HG02938 (cell line): ENCODE measurements around the gene KIF1A.

Source experiments
- ATAC-seq: cut with Tn5 transposase; IDR thresholded peaks from one replicate; pipeline ENCODE4 v1.9.1; 2021; ENCODE audit warnings: mild to moderate bottlenecking, moderate library complexity; ENCODE audit not compliant: unreplicated experiment

The KIF1A gene

DNA sequence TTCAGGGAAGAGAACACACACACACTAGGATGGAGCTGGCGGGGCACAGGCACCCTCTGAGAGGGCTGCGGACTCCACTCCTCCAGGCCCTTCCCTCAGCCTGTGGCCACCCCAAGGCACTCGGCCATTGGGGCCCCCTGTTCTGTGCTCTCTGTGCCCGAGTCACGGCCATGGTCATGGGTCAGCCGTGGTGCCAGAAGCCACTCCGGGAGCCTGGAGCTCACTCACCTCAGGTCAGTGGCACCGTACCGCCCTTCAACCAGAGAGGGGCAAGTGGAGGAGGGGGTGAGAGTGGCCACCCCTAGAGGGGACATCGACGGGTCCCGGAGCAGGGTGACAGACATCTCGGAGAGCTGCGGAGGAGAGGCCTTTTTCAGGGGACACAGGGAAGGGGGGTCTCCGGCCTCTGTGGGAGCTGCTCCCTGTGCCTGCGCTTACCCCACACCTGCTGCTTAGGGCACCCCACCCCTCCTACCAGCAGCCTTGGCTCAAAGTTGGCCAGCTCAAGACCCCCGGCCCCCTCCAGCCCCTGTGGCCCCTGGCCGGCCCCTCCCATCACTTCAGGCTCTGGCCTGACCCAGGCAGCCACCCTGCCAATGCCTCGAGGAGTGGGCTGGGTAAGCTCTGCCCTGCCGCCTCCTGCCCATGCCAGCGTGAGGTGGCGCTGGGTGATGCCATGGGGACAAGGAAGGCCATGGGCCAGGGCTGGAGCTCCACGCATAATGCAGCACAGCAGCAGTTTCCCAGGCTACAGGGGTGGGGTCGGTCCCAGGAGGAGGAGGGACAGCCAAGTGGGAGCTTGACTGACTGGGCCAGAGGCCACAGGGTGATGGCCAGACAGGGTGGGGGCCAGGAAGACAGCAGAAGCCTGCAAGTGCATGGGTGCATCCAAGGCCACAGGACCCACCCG is 99.1 kb downstream of the KIF1A start:
- no peak for ATAC-seq

- ATAC-seq = no peak
These were observed 100.1 kb downstream of the KIF1A start for GRCh38 chr2:240719676-240720545.

GRCh38 chr2:240718896-240719490 is 101.0 kb downstream of the KIF1A start:
- ATAC-seq = no peak

- no peak for ATAC-seq
These were observed 102.1 kb downstream of the KIF1A start for GRCh38 chr2:240717681-240718581.

GRCh38 chr2:240717181-240717641 is 102.8 kb downstream of the KIF1A start:
- ATAC-seq = no peak

DNA sequence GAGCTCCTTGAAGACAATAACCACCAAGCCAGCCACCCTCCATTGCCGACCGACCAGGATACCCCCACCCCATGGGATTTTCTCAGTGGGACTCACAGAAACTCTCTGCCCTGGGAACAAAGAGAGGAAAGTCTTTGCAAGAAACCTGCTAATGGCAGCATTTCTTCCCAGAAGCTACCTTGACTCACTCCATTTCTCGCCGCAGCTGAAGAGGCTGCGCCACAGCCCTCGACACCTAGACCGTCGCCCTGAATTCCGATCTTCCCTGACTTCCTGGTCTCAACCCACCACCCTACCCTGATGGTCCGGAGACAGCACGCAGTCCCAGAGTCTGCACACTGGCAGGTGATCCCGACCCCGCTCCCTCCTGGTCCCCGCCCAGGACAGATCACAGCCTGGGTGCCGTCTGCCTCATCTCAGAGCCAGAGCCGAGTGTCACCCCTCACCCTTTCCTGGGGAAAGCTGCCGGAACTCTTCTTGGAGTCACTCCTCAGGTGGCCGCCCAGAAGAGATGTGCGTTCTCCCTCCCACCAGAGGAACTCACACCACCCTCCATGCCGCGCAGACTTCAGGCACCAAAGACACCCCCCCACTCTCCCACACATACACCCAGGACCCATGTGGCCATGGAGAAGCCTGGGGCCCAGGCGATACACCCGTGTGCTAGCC is 103.8 kb downstream of the KIF1A start:
- ATAC-seq = no peak

- ATAC-seq = no peak
These were observed 105.0 kb downstream of the KIF1A start for GRCh38 chr2:240714747-240715725.

DNA sequence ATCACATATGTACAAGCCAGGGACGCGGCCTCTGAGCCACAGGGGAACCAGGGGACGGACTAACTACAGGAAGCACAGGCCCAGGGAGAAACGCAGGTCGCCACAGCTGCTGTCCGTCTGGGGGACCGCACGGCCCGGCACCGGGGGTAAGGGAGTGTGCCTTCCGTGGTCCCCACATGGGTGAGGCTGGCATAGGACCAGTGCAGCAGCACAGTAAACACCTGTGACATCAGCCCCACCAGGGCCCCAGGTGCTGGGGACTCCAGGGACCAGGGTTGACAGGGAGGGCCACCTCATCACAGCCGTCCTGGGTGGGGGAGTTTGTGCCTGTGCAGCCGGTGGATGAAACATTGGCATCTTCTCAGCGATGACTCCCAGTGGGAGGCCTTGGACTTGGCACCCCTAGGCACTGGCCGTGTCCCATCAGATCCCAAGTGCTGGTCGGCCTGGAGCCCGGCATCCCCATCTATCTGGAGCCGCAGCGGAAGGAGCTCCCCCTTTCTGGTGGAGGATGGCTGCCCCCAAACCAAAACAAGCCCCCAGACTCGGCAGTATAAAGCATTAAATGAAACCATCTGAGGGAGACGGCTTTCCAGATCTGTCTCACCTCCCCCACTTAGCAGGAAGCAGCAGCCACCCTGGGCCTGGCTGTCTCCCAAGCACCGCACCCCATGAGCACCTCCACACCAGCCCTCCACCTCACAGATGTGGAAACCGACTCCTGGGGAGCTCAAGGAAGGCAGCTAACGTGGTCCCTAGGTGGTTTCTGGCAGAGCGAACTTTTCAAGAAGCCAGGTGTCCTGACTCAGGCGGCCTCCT is 105.9 kb downstream of the KIF1A start:
- no peak for ATAC-seq

GRCh38 chr2:240713071-240713927 is 106.7 kb downstream of the KIF1A start:
- no peak for ATAC-seq

DNA sequence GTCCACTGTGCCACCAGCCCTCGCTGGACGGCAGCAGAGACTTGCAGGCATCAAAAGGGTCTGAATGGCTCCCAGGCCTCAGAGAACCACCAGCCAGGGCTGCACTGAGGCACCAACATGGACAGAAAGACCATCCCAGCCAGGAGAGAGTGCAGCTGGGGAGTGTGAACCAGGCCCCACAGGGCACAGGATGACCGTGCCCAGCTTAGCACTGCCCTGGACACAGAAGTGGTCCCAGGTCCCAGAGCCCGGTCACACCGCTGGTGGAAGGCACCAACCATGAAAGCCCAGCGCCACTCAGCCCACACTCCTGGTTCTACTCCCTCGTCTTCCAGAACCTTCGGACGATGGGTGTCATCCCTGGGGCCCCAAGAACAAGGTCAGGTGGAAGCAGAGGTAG is 107.9 kb downstream of the KIF1A start:
- ATAC-seq = no peak

DNA sequence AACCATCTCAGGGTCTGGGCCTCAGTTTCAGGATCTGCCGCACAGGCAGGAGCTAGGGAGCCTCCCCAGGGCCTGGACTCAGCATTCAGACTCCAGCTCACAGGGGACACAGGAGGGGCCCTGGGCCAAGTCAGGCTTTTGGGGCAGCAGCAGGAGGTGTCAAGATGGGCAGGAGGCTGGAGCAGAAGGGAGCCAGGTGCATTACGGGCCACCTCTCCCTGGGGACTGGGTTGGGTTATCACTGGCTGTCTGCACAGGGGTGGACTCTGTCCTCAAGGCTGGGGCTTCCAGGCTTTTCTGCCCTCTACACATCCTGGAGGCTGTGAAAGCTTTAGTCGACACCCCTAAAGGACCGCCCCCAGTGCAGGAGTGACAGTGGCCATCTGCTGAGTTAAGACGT is 108.3 kb downstream of the KIF1A start:
- no peak for ATAC-seq

- ATAC-seq = no peak
These were observed 108.7 kb downstream of the KIF1A start for GRCh38 chr2:240711296-240711695.

DNA sequence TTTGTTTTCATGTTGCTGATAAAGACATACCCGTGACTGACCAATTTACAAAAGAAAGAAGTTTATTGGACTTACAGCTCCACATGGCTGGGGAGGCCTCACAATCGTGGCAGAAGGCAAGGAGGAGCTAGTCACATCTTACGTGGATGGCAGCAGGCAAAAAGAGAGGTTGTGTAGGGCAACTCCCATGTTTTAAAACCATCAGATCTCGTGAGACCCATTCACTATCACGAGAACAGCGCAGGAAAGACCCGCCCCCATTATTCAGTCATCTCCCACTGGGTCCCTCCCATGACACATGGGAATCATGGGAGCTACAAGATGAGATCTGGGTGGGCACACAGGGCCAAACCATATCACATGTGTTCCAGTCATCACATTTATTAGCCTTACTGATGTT is 111.6 kb downstream of the KIF1A start:
- no peak for ATAC-seq

GRCh38 chr2:240707821-240708220 is 112.2 kb downstream of the KIF1A start:
- ATAC-seq = no peak

GRCh38 chr2:240707043-240707756 is 112.8 kb downstream of the KIF1A start:
- no peak for ATAC-seq

DNA sequence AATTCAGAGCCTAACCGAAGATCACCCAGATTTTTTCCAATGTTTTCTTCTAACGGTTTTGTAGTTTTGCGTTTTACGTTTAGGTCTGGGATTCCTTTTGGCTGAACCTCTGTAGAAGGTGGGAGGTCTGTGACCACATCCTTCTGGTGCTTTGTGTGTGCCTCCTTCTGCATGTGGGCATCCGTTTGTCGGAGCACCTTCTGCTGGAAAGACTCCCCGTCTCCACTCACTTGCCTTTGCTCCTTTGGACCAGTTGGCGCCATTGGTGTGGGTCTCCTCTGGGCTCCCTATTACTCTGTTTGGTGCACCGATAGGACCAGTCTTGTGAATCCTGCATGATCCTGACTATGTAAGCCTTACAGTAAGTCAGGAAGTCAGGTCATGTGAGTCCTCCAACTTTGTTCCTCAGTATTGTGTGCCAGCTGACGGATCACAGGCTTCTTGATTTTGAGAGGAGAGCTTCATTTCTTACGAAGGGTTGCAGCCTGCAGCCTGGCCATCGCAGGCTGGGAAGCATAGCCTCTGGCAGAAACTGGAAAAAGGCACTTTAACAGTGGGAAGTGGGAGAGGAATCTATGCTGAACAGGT is 114.7 kb downstream of the KIF1A start:
- no peak for ATAC-seq
